ENCODE data around the gene MAML3.

MAML3 gene

DNA sequence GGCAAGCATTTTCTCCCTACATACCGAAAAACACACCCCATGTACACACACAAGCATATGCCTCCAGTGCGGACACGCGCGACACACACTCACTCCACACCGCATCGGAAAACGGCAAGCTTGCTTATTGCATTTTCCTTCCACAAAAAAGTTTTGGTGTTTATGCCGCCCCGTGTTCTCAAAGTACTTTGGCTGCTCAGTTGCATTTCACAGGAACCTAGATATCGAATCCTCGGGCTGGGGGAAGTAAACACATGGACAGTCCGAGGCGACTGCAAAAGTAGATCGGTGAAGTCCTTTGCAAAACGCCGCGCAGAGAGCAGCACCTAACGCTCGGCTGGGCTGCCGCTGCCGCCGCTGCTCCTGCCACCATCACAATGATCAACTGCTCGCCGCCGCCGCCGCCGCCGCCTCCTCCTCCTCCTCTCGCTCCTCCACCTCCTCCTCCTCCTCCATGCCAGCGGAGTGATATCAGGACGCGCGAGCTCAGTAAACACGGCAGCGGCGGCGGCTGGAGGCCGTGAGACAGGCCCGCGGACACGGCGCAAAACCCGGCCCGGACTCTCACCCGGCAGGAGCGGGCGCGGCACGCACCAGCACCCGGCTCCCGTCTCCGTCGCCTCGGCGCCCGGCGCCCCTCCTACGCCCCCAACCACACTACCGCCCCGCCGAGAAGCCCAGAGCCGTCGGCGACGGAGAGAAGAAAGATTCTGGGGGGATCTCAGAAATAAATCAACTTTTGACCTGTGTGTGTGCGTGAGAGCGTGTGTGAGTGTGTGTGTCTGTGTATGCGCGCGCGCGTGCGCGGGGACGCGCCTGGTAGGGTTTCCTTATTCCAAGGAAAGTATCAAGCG, at the start of gene MAML3:
Gene MAML3 (minus strand): TSS at position 467 of the 854 bp plus-strand sequence. CDS start 857 bp downstream, outside the sequence.
- no peak for FAIRE-seq

DNA sequence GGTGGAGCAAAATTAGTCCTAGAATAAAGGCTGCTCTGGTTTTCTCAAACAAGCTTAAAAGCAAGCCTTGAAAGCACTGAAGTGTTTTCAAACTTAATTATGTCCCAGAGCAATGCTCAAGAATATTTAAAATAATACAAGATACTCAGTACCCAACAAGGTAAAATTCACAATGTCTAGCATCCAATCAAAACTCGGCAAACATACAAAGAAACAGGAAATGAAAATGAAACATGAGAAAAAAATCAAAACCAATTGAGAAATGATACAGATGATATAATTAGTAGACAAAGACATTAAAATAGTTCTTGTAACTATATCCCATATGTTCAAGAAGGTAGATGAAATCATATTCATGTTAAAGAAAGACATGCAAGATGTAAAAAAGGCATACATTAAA, 45.0 kb upstream of the MAML3 start:
- FAIRE-seq = no peak

DNA sequence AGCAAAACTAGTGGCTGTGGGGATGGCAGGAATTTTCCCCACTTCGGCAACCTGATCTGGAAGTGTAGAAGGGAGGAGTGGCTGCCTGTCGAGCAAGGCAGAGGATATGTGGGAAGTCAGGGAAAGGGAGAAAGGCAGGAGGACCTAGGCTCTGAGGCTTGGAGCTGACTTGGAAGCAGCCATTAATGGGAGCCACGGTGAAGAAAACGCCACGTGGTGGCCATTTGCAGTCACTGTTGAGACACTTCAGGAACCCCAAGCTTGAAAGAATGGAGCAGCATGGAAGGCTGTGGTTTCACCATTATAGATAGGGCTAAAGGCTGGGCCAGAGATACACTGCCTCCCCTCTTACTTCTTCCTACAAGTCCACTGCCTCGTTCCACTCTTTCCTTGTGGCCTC, 41.8 kb upstream of the MAML3 start:
- no peak for FAIRE-seq

DNA sequence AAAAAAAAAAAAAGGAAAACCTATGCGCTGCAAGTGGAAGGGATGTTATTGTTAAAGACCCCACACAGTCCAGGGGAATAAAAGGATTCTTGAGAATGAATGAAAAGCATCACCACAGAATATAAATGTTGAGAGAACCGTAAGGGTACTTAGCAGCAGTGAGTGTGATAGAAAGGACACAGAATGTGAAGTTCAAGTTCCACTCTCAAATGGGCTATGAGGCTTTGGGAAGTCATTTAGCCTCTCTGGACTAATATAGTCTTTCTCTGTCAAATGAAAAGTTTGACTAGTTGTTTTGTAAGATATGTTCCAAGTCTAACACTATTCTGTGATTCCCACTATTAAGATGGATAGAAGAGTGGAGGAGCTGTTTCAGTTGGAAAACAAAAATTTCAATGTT, 35.8 kb upstream of the MAML3 start:
- no peak for FAIRE-seq

DNA sequence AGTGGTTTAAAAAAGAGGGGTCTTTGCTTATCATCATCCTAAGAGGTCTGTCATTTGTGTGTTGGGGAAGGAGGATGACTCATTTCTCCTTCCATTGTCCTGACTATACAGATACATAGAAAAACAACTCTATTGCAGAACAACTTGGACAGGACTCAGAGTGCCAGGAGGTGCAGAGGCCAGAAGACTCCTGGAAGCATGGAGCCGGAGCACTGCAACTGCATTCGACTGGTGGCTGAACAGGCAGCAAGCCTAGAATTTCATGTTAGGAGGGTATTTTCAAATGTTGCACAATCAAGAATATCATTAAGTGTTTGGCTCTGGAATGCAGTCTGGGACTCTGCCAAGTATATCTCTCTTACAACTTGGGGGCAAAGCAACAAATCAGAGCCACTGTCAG, 35.0 kb upstream of the MAML3 start:
- no peak for FAIRE-seq

DNA sequence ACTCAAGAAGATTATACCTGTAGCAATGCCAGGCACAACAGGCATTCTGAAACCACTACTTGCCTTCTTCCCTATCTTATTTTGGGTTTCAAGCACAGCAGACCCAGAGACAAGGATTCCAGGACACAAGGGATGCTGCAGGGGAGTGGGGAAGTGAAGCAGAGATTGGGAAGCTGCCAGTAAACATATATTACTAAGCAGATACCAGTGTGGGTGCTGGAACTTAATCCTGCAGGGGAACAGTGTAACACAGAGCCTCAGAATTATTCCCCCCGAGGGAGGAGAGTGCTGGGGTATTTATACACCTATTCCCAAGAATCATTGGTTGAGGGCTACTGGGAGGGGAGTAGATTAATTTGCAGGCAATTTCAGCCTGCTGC, 33.3 kb upstream of the MAML3 start:
- no peak for FAIRE-seq

DNA sequence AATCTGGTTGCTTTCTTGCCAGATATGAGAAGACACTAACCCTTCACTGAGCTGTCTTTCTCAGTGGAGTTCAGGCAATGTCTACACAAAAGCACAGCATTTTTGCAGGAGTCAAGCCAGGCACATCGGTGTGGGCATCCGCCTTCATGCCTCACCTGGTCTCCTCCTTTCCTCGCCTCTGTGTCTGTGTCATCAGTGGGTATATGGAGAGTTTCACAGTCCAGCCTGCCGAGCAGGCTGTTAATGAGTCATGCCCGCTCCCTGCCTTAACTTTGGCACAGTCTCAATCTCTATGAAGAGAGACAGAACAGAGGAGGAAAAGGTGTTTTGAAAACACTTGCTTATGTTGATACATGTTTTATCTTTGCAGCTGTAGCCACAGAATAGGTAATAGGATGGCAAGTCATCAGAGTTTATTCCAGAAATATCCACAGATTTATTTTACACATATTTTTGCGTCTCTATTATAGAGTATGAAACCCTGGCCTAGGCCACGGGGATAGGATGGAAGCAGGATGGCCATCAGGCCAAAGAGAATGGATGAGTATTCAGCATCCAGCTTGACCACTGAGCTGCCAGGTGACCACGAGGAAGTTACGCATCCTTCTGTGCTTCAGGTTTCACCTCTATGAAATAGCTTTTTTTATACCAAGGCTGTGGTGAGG, 32.8 kb upstream of the MAML3 start:
- peak; percentile 88 for FAIRE-seq

DNA sequence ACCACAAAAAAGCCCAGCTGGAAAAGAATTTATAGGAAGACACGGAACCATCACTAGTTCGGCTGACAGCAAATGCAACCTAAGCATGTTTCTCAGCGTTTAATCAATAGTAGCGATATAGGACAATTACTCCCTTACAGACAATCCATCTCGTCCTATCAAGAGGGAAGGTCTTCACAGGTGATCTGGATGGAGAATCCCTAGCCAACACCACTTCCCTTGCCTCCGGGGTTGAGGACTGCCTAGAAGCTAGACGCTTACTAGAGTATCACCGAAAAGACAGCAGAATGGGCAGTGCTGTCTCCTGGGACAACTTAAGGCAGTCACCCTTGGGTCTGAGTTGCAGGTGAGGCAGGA, 32.1 kb upstream of the MAML3 start:
- no peak for FAIRE-seq

DNA sequence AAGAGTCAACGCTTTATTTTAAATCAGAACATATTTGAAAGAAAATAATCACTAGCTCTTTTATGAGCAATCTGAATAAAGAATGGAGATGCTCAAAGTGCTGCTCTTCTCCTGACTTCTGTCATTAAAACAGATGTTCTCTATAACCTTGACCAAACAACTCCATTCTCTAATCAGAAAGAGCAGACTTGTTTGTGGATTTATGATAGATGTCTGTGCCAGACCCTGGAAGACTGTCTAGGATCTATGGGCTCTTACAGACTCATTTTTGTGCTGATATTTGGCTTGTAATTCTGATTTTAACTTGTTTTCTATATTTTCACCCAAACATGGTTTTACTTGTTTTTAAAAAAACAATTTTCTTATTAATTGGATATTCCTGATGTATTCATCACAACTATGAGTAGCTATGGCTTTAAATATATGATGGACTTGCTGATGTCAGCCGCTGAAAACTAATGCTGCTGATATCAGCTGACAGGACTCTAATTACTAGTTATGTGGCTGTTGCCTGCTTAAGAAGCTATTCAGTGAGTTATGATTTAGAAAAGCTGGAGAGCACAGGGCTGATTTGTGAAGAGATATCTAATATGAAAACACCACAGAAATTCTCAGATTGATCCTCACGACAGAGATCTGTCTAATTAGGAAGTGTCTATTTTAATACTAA, 31.6 kb upstream of the MAML3 start:
- peak; percentile 91 for FAIRE-seq

DNA sequence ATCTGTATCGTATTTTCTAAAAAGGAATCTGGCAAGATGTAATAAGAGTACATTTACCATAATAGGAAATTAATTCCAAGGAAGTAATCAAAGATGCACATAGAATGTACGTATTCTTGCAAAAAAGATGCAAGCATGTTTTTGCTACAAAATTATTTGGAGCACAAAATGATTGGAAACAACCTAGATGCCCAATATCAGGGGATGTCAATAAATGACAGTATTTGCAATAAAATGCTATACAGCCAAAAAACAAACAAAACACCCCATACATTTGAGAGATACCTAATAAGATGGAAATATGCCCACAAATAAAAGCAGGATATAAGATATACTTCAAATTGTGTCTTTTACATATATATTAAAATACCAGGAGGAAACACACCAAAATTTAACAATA, 29.3 kb upstream of the MAML3 start:
- FAIRE-seq = no peak

DNA sequence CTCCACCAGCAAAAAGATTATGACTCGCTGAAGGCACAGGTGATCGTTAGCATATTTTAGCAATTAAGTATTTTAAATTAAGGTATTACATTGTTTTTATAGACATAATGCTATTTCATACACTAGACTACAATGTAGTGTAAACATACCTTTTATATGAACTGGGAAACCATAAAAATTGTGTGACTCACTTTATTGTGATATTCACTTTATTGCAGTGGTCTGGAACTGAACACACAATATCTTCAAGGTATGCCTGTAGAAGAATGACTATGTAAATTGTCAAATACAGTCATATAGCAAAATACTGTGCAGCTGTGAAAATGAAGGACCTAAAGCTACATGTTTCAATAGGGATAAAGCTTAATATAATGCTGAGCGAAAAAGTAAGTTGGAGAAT, 26.6 kb upstream of the MAML3 start:
- no peak for FAIRE-seq

DNA sequence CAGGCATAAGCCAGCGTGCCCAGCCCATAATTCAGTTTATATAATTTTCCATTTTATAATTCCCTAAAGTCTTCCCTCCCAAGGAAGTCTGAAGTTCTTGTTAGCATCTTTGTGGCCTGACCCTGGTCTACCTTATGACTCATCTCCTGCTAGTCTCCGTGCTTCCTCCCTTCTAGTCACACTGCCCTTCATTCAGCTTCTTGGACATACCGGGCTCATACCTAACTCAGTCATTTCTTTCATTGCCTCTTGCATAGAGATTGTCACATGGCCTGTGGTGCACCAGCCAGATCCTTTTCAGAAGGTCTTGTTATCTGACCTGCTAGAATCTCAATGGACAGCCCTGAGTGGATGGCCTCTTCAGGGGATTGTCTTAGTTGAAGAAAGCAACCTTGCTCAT, 22.8 kb upstream of the MAML3 start:
- no peak for FAIRE-seq

DNA sequence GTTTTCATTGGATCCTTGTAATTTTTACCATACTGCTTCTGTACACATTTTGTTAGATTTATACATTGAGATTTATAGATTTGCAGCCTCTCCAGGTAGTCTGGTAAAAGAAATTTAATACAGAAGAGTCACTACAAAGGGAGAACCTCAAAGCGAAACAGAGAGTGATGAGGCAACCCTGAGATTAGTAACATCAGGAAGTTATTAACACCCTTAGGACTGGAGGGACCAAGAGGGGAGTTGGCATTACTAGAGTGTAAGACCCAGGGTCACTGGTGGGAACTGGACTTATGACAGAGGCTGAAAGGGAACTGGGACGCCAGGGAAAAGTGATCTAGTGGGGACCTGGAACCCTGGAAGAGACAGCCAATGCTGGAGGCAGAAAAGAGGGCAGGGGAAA, 20.6 kb upstream of the MAML3 start:
- no peak for FAIRE-seq

DNA sequence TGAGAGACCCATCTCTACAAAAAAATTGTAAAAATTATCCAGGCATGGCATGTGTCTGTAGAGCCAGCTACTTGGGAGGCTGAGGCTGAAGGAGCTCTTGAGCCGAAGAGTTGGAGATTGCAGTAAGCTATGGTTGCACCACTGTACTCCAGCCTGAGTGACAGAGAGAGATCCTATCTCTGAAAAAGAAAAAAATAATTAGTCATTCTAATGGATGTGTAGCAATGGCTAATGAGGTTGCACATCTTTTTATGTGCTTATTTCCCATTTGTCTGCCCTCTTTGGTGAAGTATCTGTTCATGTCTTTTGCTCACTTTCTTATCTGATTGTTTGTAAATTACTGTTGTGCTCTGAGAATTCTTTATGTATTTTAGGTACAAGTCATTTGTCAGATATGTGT, 19.0 kb upstream of the MAML3 start:
- FAIRE-seq = no peak

DNA sequence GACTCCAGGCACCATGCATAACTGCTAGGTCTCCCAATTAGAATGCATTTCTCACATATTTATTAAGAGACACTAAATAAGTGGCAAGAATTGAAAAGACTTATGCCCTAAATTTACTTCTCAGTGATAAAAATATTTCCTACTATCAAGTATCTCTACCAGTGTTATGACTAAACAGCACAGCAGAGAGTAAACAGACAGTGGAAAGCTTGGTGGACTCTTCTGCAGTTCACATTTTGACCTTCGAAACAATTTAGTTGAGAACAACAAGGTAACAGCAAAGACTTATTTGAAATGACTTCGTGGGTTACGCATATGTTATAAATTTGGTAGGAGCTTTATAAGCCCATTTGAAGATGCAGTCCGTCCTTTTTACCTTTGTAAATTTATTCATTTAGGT, 16.3 kb upstream of the MAML3 start:
- FAIRE-seq = no peak

DNA sequence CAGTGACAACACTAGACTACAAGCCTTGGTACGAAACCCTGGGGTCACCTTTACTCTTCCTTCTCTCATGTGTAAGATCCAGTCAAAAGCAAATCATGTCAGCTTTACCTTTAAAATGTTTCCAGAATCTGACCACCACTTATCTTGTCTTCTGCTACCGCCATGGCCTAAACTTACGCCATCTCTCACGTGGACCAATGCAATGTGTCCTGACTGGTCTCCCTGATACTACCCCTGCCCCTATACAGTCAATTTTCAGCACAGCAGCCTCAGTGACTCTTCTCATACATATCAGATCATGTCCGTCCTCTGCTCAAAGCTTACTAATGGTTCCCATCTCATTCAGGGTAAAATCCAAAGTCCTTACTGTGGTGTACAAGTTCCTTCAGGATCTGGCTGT, 15.0 kb upstream of the MAML3 start:
- FAIRE-seq = no peak

DNA sequence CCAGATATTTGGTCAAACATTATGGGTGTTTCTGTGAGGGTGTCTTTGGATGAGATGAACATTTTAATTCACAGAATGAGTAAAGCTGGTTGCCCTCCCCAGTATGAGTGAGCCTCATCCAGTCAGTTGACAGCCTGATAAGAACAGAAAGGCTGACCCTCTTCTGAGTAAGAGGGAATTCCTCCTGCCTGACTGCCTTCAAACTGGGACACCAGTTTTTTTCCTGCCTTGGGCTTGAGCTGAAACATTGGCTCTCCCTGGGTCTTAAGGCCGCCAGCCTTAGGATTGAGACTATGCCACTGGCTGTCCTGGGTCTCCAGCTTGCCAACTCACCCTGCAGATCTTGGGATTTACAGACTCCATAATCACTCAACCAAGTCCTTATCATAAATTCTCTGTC, 14.5 kb upstream of the MAML3 start:
- FAIRE-seq = no peak

DNA sequence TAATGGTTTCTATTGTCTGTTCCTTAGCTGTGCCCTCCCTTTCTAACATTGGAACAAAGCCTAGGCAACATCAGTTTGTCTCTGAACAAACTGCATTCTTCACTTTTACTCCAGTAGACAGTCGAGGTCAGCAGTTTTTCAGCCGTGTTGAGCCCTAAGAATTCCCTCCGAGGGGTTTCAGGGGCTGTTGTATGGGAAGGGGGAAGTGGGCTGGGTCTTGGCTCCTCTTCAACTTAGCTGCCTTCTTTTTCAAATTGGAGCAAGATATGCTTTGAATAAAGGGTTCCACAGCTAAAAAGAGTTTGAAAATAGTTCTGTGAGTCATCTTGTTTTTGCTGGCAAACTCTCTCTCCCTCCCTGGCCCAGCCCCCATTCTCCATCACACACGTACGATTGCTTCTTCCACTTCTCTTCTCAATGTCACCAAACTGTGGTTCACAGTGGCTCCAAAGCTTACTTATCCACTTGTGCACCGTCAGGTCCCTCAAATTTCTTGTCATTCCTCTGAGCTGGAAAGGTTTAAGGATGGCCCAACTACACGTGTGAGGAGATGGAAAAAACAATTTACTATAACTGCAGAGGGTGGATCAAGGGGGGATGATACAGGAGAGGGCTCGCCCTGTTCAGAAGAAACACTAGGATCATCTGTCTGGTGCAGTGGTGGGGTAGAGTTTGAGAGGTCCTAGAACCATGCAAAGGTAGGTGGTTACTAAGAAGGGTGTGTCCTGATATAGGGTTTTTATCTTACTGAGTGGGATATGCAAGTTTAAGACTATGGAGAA, 9.2 kb upstream of the MAML3 start:
- FAIRE-seq = no peak

DNA sequence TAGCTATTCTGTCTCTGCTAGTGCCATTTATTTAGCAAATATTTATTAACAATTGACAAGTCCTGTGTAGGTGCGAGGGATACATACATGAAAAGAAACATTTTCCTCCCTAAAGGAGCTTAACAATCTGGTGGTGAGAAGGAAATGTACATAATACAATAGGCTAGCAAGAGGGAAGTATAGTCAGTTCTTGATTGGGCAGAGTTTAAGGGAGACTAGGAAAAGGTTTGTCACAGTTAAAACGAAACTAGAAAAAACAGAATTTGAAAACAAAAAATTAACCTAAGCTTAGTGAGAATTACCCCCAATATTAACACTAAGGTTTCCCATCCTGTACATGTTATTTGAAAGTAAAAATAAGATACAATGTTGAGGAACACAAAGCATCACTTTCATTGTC, 8.6 kb upstream of the MAML3 start:
- no peak for FAIRE-seq

DNA sequence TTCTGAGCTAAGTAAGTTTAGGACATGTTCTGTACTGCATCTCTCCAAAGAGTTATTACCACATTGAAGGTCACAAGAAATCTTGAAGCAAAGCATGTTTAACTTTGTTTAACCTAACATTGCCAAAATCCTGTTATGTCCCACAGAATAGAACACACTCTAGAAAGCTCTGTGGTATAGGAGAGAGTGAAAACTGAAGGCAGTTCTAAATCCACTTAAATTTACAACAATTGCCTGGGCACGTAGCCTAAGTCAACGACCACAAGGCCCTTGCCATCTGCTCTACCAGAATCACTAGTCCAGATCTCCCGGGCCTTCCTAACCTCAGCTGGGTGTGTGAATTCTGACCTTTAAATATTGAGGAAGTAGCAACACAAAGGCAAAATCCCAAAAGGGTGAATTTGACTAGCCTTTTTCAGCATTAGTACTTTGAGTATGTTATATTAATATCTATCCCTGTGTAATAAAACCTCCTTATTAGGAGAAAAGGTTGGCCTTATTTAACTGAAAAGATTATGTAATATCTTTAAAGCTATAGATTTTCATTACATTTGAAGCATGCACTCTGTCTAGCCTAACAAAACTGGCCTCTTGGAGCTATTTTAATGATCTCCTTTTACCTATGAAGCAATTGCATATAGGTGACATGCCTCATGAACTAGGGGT, 4.5 kb upstream of the MAML3 start:
- FAIRE-seq = no peak

DNA sequence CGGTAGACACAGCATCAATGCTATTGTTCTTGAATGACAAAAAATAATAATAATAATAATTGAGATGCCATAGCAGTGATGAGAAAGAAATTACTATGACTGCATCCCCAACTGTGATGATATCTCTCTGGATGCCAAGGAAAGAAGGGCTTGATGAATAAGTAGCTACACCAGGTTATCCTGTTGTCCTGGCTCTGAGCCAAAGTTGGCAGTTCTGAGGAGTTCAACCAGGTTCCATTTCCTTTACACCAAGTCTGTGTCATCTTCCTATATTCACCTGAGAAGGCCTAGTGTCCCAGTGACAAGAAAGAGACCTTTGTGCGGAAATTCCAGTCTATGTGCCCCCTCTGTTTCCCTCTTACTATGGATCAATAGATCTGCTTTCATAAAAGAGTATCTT, 3.4 kb upstream of the MAML3 start:
- no peak for FAIRE-seq

DNA sequence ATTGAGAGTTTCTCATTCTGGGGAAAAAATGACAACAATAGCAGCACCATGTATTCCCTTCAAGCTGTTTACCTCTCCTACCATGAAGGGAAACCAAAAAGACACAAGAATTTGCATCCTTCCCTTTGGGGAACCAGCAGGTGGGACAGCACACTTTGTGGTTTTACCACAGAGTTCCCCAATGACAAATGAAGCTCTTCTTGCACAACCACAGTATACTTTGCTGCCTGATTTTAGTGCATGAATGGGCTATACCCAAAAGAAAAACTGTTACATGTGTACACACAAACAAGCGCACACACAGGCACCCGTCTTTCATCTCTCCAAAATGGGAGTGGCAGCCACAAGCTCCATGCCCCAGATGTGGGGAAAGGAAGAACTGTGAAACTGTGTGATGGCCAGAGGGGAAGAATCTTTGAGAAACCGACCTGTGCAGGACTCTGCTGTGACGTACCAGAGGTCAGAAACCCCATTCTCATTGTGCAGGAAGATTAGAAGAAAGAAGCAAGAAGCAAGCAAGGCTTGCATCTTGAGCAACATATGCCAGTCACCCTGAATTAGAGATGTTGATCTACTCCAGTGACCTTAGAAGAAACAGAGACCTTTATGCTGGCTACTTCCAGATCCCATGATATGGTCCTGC, 2.7 kb upstream of the MAML3 start:
- FAIRE-seq = no peak

DNA sequence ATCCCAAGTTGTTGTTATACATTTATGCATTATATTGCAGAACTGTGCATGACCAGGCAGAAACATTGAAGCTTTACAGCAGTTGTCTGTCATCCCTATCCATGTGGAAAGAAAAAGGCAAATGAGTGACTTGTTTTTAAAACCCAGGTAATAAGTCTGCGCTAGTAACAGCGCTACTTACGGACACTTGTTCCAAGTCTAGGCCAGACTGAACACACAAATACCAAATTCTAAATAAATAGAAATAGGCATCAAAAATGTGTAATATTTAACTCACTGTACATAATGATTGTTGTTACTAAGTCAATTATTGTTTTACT, 548 bp upstream of the MAML3 start:
- FAIRE-seq = no peak

All from islet of Langerhans (tissue), 1 donor.